Keratinocyte (primary cell): ENCODE results near the gene SLC34A3. TPM values are rescaled to one million over a fixed set of nuclear protein-coding genes. Genes with fewer than 3 reads are reported as not detected.

Experiments used
- DNase-seq: peaks from one replicate; pipeline ENCODE4 v3.0.0-alpha.2; 2011; ENCODE audit warnings: low read depth, missing footprints, low spot score
- FAIRE-seq: peaks from 2 replicates; lab custom pipeline; 2011; peaks lifted over from hg19 to GRCh38; lab: Jason Lieb, UNC
- H2AFZ ChIP-seq: 2 replicates; pipeline ENCODE4 v1.6.0; 2012; ENCODE audit warnings: low read length, control low read depth, inconsistent platforms; ENCODE audit not compliant: control insufficient read depth
- H3K27ac ChIP-seq: 2 replicates; pipeline ENCODE4 v1.5.1; 2011; ENCODE audit warnings: low read length; ENCODE audit not compliant: control insufficient read depth, insufficient read depth
- H3K27me3 ChIP-seq: 3 replicates; pipeline ENCODE4 v1.6.0; 2011; ENCODE audit warnings: low read length; ENCODE audit not compliant: control insufficient read depth, insufficient read depth; ENCODE audit errors: extremely low read depth
- H3K36me3 ChIP-seq, 2 experiments: 2 replicates in 1 of 2; 3 replicates in 1 of 2; pipeline ENCODE4 v1.5.1; 2011; ENCODE audit warnings: low read length in 2 of 2, mild to moderate bottlenecking in 1 of 2; ENCODE audit not compliant: control insufficient read depth in 2 of 2, insufficient read depth in 2 of 2; ENCODE audit errors: extremely low read depth in 1 of 2
- H3K4me1 ChIP-seq: 3 replicates; pipeline ENCODE4 v1.5.1; 2011; ENCODE audit warnings: low read length; ENCODE audit not compliant: control insufficient read depth, insufficient read depth; ENCODE audit errors: extremely low read depth
- H3K4me2 ChIP-seq: 3 replicates; pipeline ENCODE4 v1.6.0; 2011; ENCODE audit warnings: low read depth, low read length; ENCODE audit not compliant: control insufficient read depth, insufficient read depth; ENCODE audit errors: extremely low read depth
- H3K4me3 ChIP-seq, 3 experiments: fragments of 200-600 bp in 1 of 3; sonication (generic) in 1 of 3; 2 replicates in 2 of 3; 3 replicates in 1 of 3; pipeline ENCODE4 v1.5.1; 2011 to 2016; ENCODE audit warnings: low read length in 3 of 3, mild to moderate bottlenecking in 3 of 3, control low read depth in 2 of 3, inconsistent platforms in 1 of 3, low read depth in 1 of 3, mixed read lengths in 1 of 3, mixed run types in 1 of 3, moderate library complexity in 1 of 3; ENCODE audit not compliant: control insufficient read depth in 2 of 3, insufficient read depth in 2 of 3; ENCODE audit errors: extremely low read depth in 1 of 3
- H3K79me2 ChIP-seq: 2 replicates; pipeline ENCODE4 v1.6.0; 2012; ENCODE audit warnings: low read length; ENCODE audit not compliant: control insufficient read depth, insufficient read depth
- H3K9ac ChIP-seq: 3 replicates; pipeline ENCODE4 v1.6.0; 2011; ENCODE audit warnings: low read length; ENCODE audit not compliant: control insufficient read depth, insufficient read depth; ENCODE audit errors: extremely low read depth
- H3K9me1 ChIP-seq: 3 replicates; pipeline ENCODE4 v1.6.0; 2011; ENCODE audit warnings: low read length; ENCODE audit not compliant: control insufficient read depth, insufficient read depth; ENCODE audit errors: extremely low read depth
- H3K9me3 ChIP-seq: 2 replicates; pipeline ENCODE4 v1.5.1; 2012; ENCODE audit warnings: low read depth, low read length; ENCODE audit not compliant: control insufficient read depth
- H4K20me1 ChIP-seq: 3 replicates; pipeline ENCODE4 v1.6.0; 2011; ENCODE audit warnings: low read length; ENCODE audit not compliant: control insufficient read depth, insufficient read depth; ENCODE audit errors: extremely low read depth
- CTCF ChIP-seq, 3 experiments: IDR thresholded peaks in 1 of 3; conservative IDR thresholded peaks in 1 of 3; optimal IDR thresholded peaks in 1 of 3; 2 replicates in 2 of 3; 3 replicates in 1 of 3; pipeline versions ENCODE3 to v1.5.1; 2011; ENCODE audit warnings: low read length in 3 of 3, mild to moderate bottlenecking in 3 of 3, moderate library complexity in 2 of 3, control low read depth in 1 of 3, inconsistent platforms in 1 of 3; ENCODE audit not compliant: insufficient read depth in 2 of 3; ENCODE audit errors: extremely low read depth in 1 of 3
- EZH2 ChIP-seq: IDR thresholded peaks from one replicate; pipeline ENCODE4 v1.6.1; 2012; ENCODE audit warnings: inconsistent platforms, mild to moderate bottlenecking, low read length, moderate library complexity
- dilution Hi-C: fragments of 300-500 bp; cut with MboI; formaldehyde crosslinking; loops from one replicate; pipeline ENCODE4 v1.7.0; 2020; ENCODE audit warnings: low sequenced_read_pairs; ENCODE audit not compliant: extremely low pct_ligation_motif_present
- polyA plus RNA-seq, 5 experiments: library from polyadenylated mRNA; depleted of rRNA in 3 of 5; stranded (reverse) in 3 of 5; stranded (forward) in 1 of 5; unstranded in 1 of 5; fragments of >200 nt; gene quantifications; 1 replicate in 1 of 5; 2 replicates in 3 of 5; 3 replicates in 1 of 5; pipeline versions ENCODE4 v1.2.1 to v1.2.3, GENCODE V29; 2011 to 2012; ENCODE audit warnings: missing spikeins in 2 of 5, low read depth in 1 of 5, low replicate concordance in 1 of 5

SLC34A3 gene
- polyA plus RNA-seq, 1 donor (not counting 4 experiments of a cell fraction or from before 2014, with no cell fraction given): not detected

DNA sequence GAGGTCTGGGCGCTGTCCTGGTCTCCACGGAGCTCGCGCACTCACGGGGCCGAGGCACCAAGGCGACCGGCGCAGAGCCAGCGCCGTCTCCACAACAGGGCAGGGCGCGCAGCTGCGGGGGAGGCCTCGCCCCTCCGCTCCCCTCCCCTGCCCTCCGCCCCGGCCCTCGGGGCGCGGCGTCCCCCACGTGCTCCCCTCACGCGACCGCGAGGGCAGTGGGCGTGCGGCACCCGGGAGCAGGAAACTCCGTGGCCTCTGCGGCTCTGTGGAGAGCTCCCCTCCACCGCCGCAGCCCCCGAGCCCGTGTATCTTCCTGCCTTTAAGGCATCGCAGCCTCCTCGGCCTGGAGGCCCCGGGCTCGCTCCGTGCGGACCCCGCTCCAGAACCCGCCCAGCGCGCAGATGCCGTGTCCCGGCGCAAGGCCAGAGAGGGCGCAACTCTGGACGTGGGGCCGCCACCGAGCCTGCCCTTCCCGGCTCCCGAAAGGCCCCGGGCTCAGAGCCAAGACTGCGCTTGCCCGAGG, 9.7 kb downstream of the SLC34A3 start:
- H3K4me2 ChIP-seq: peak overlapping the region; percentile 82
- peak overlapping the region; percentile 90 for H3K27ac ChIP-seq
- FAIRE-seq: no peak
- no peaks in the 10 kb centered on the region for H3K9me3 ChIP-seq
- H3K9me1 ChIP-seq: peaks cover 3% of the 10 kb centered on the region
- peak overlapping the region; percentile 37 for H2AFZ ChIP-seq
- H3K9ac ChIP-seq: peak overlapping the region; percentile 92
- H3K36me3 ChIP-seq: peaks cover 11 to 26% of the 10 kb centered on the region in 2 experiments
- no peaks in the 10 kb centered on the region for H3K27me3 ChIP-seq
- peak overlapping the region; percentile 77 to 85 (median 80) for H3K4me3 ChIP-seq
- peaks cover 33% of the 10 kb centered on the region for H3K79me2 ChIP-seq
- dilution Hi-C loops: no loop called here
- TF ChIP-seq EZH2 (no peak), CTCF (optimal IDR thresholded peaks at IDR 0.05 in 1 of 3, IDR thresholded peaks at IDR 0.05 in 1 of 3, conservative IDR thresholded peaks at IDR 0.05 in 1 of 3; ENCODE audit: extremely low read depth in 1 of 3, insufficient read depth in 2 of 3, low read length in 3 of 3) (no peak)
- peaks cover 30% of the 10 kb centered on the region for H3K4me1 ChIP-seq
- no peak for DNase-seq
- H4K20me1 ChIP-seq: peaks cover 28% of the 10 kb centered on the region

- Histone ChIP-seq H3K4me2 (peak within 1 kb of the TSS; percentile 84), H4K20me1 (peaks cover 28% of the 10 kb centered on the region), H3K79me2 (peaks cover 33% of the 10 kb centered on the region), H3K27me3 (no peaks in the 10 kb centered on the region), H3K4me1 (peaks cover 30% of the 10 kb centered on the region), H3K27ac (peak within 1 kb of the TSS; percentile 90), H3K9me1 (peaks cover 3% of the 10 kb centered on the region), H3K36me3 (peaks cover 11 to 26% of the 10 kb centered on the region in 2 experiments), H3K9ac (peak within 1 kb of the TSS; percentile 92), H2AFZ (peak within 1 kb of the TSS; percentile 37), H3K4me3 (peak within 1 kb of the TSS; percentile 90 to 94 (median 93)), H3K9me3 (no peaks in the 10 kb centered on the region)
- DNase-seq: peak; percentile 99
- TF ChIP-seq EZH2 (no peak), CTCF (optimal IDR thresholded peaks at IDR 0.05 in 1 of 3, IDR thresholded peaks at IDR 0.05 in 1 of 3, conservative IDR thresholded peaks at IDR 0.05 in 1 of 3; ENCODE audit: extremely low read depth in 1 of 3, insufficient read depth in 2 of 3, low read length in 3 of 3) (no peak)
- FAIRE-seq: peak; percentile 97
- dilution Hi-C loops: no loop called here
Measured at GRCh38 chr9:137240841-137241489, 10.3 kb downstream of the SLC34A3 start, which contains the start of gene TUBB4B. Gene TUBB4B (plus strand): TSS chr9:137241287. CDS start chr9:137241361, 74 bp downstream.
